Liver (tissue), 9 donors: ENCODE measurements around the gene SASH1. TPM values are rescaled to one million over a fixed set of nuclear protein-coding genes. Genes with fewer than 3 reads are reported as not detected.

Experiments used
- DNase-seq: peaks from one replicate; pipeline ENCODE4 v3.0.0-alpha.2; 2017; ENCODE audit warnings: low spot score
- H3K27ac ChIP-seq, 2 donors: one replicate each; pipeline ENCODE4 v1.7.0; 2013; ENCODE audit warnings: inconsistent platforms in 2 of 2, low read length in 2 of 2, control low read depth in 1 of 2, low read depth in 1 of 2, mild to moderate bottlenecking in 1 of 2
- H3K27me3 ChIP-seq, 4 donors: one replicate each; pipeline versions ENCODE4 v1.6.1 to v1.7.0; 2013; ENCODE audit warnings: low read length in 3 of 4, inconsistent platforms in 1 of 4, mild to moderate bottlenecking in 1 of 4, moderate library complexity in 1 of 4; ENCODE audit not compliant: control insufficient read depth in 4 of 4, insufficient read depth in 4 of 4
- H3K36me3 ChIP-seq, 4 donors: one replicate each; pipeline versions ENCODE4 v1.6.1 to v1.7.0; 2013; ENCODE audit warnings: low read length in 3 of 4, mild to moderate bottlenecking in 3 of 4, low read depth in 1 of 4, moderate library complexity in 1 of 4; ENCODE audit not compliant: control insufficient read depth in 4 of 4, insufficient read depth in 3 of 4
- H3K4me1 ChIP-seq, 4 donors: one replicate each; pipeline versions ENCODE4 v1.6.1 to v1.7.0; 2013; ENCODE audit warnings: low read length in 3 of 4, mild to moderate bottlenecking in 3 of 4, moderate library complexity in 1 of 4; ENCODE audit not compliant: control insufficient read depth in 4 of 4, insufficient read depth in 4 of 4
- H3K4me3 ChIP-seq, 3 donors: one replicate each; pipeline versions ENCODE4 v1.6.1 to v1.7.0; 2013; ENCODE audit warnings: low read length in 3 of 3, control low read depth in 1 of 3, low read depth in 1 of 3, mild to moderate bottlenecking in 1 of 3
- H3K9ac ChIP-seq, 2 donors: one replicate each; pipeline ENCODE4 v1.7.0; 2013; ENCODE audit warnings: low read length in 2 of 2, mild to moderate bottlenecking in 2 of 2, moderate library complexity in 2 of 2, control low read depth in 1 of 2, low read depth in 1 of 2
- H3K9me3 ChIP-seq, 4 donors: one replicate each; pipeline versions ENCODE4 v1.6.1 to v1.7.0; 2013; ENCODE audit warnings: low read length in 3 of 4; ENCODE audit not compliant: control insufficient read depth in 4 of 4
- ATF3 ChIP-seq: IDR thresholded peaks from 2 replicates; pipeline ENCODE4 v1.6.1; 2016; ENCODE audit warnings: antibody characterized with exemption
- CTCF ChIP-seq: fragments of 150-350 bp; IDR thresholded peaks from 2 replicates; pipeline ENCODE4 v1.5.1; 2017; ENCODE audit warnings: improper control_type of control experiment, low read depth, low read length; ENCODE audit not compliant: missing input control
- EGR1 ChIP-seq, 2 donors: IDR thresholded peaks; 2 replicates each; pipeline ENCODE4 v1.6.1; 2016 to 2018; ENCODE audit warnings: antibody characterized with exemption in 2 of 2, low read depth in 2 of 2
- FOXA1 ChIP-seq: IDR thresholded peaks from 2 replicates; pipeline ENCODE4 v1.6.1; 2016; ENCODE audit warnings: antibody characterized with exemption
- FOXA2 ChIP-seq: IDR thresholded peaks from 2 replicates; pipeline ENCODE4 v1.6.1; 2016; ENCODE audit warnings: antibody characterized with exemption
- GABPA ChIP-seq, 2 donors: IDR thresholded peaks in 1 of 2; conservative IDR thresholded peaks in 1 of 2; 2 replicates each; pipeline ENCODE4 v1.6.1; 2016; ENCODE audit warnings: antibody characterized with exemption in 2 of 2, mild to moderate bottlenecking in 1 of 2, moderate library complexity in 1 of 2
- HNF4A ChIP-seq, 2 donors: conservative IDR thresholded peaks; 2 replicates each; pipeline ENCODE4 v1.6.1; 2016; ENCODE audit warnings: antibody characterized with exemption in 2 of 2, mild to moderate bottlenecking in 2 of 2
- HNF4G ChIP-seq: IDR thresholded peaks from 2 replicates; pipeline ENCODE4 v1.6.1; 2016; ENCODE audit warnings: antibody characterized with exemption
- JUND ChIP-seq, 2 donors: IDR thresholded peaks; 2 replicates each; pipeline ENCODE4 v1.6.1; 2016; ENCODE audit warnings: antibody characterized with exemption in 2 of 2
- MAX ChIP-seq: IDR thresholded peaks from 2 replicates; pipeline ENCODE4 v1.6.1; 2016; ENCODE audit warnings: antibody characterized with exemption
- NR2F2 ChIP-seq: IDR thresholded peaks from 2 replicates; pipeline ENCODE4 v1.6.1; 2016; ENCODE audit warnings: antibody characterized with exemption
- RAD21 ChIP-seq, 2 donors: IDR thresholded peaks; 2 replicates each; pipeline ENCODE4 v1.6.1; 2016; ENCODE audit warnings: antibody characterized with exemption in 2 of 2, mild to moderate bottlenecking in 2 of 2
- REST ChIP-seq: IDR thresholded peaks from 2 replicates; pipeline ENCODE4 v1.6.1; 2016; ENCODE audit warnings: antibody characterized with exemption, mild to moderate bottlenecking
- RXRA ChIP-seq, 2 donors: IDR thresholded peaks; 2 replicates each; pipeline ENCODE4 v1.6.1; 2017 to 2018; ENCODE audit warnings: antibody characterized with exemption in 2 of 2, mild to moderate bottlenecking in 1 of 2
- SP1 ChIP-seq: IDR thresholded peaks from 2 replicates; pipeline ENCODE4 v1.6.1; 2018; ENCODE audit warnings: antibody characterized with exemption, mild to moderate bottlenecking
- TAF1 ChIP-seq: conservative IDR thresholded peaks from 2 replicates; pipeline ENCODE4 v1.6.1; 2016; ENCODE audit warnings: antibody characterized with exemption, mild to moderate bottlenecking
- YY1 ChIP-seq: IDR thresholded peaks from 2 replicates; pipeline ENCODE4 v1.6.1; 2016; ENCODE audit warnings: antibody characterized with exemption, mild to moderate bottlenecking
- ZBTB33 ChIP-seq: IDR thresholded peaks from 2 replicates; pipeline ENCODE4 v1.6.1; 2016; ENCODE audit warnings: antibody characterized with exemption
- WGBS: extraction: QIAGEN DNeasy Blood & Tissue Kit; methylation state at CpG from one replicate; pipeline ENCODE4 v1.1.7; 2013; 5-methylcytosine and 5-hydroxymethylcytosine counted together
- polyA plus RNA-seq, 2 donors: library from polyadenylated mRNA; stranded (reverse) in 1 of 2; unstranded in 1 of 2; fragments of 200-250 nt in 1 of 2; fragments of >200 nt in 1 of 2; fragmentation: Nextera tagmentation in 1 of 2; extraction: Ambion mirVana in 1 of 2; gene quantifications; one replicate each; pipeline versions ENCODE4 v1.2.1 to v1.2.3, GENCODE V29; 2013 to 2015
- total RNA-seq, 2 donors: library from RNA; depleted of rRNA; stranded (reverse); fragments of >200 nt; gene quantifications; one replicate each; pipeline ENCODE4 v1.2.3, GENCODE V29; 2014
- donor health status: healthy.
- donor health status: healthy.
- donor health status: healthy.
- donor health status: healthy.
- donor health status: healthy.

Gene SASH1
- total and polyA plus RNA-seq, 4 donors, result 3.5 to 16.4 (median 7.6) TPM

- Histone ChIP-seq H3K4me3 (no peak overlapping the region), H3K9me3 (no peaks in the 10 kb centered on the region), H3K4me1 (peaks cover 0 to 6% (median 1%) of the 10 kb centered on the region in 4 donors), H3K36me3 (no peaks in the 10 kb centered on the region), H3K27me3 (no peaks in the 10 kb centered on the region), H3K9ac (no peak overlapping the region), H3K27ac (no peak overlapping the region)
- WGBS, result 71% methylated on average over 9 of the region's 9 CpGs
- TF ChIP-seq ZBTB33 (no peak), TAF1 (no peak), RAD21 (IDR thresholded peaks at IDR 0.05) (no peak), HNF4A (conservative IDR thresholded peaks at IDR 0.05) (no peak), RXRA (IDR thresholded peaks at IDR 0.05) (no peak), ATF3 (no peak), SP1 (no peak), NR2F2 (no peak), REST (no peak), FOXA2 (no peak), JUND (IDR thresholded peaks at IDR 0.05) (no peak), FOXA1 (no peak)
- no peak for DNase-seq
Measured at GRCh38 chr6:148426317-148426977, 83.8 kb downstream of the SASH1 start.

- Histone ChIP-seq H3K27me3 (no peaks in the 10 kb centered on the region), H3K27ac (no peak overlapping the region), H3K9ac (no peak overlapping the region), H3K9me3 (no peaks in the 10 kb centered on the region), H3K4me1 (peaks cover 1 to 15% (median 5%) of the 10 kb centered on the region in 4 donors), H3K4me3 (no peak overlapping the region), H3K36me3 (no peaks in the 10 kb centered on the region)
- 81% methylated on average over 2 of the region's 2 CpGs for WGBS
- no peak for DNase-seq
- no peak for TF ChIP-seq FOXA2
- TF ChIP-seq CTCF, result no peak
- no peak for TF ChIP-seq HNF4A (conservative IDR thresholded peaks at IDR 0.05)
- TF ChIP-seq FOXA1, result no peak
- no peak for TF ChIP-seq TAF1
- TF ChIP-seq EGR1 (IDR thresholded peaks at IDR 0.05; ENCODE audit: low read depth in 2 of 2), result no peak
- no peak for TF ChIP-seq GABPA (IDR thresholded peaks at IDR 0.05 in 1 of 2, conservative IDR thresholded peaks at IDR 0.05 in 1 of 2)
- no peak for TF ChIP-seq MAX
- no peak for TF ChIP-seq REST
- no peak for TF ChIP-seq RXRA (IDR thresholded peaks at IDR 0.05)
- TF ChIP-seq RAD21 (IDR thresholded peaks at IDR 0.05), result no peak
- no peak for TF ChIP-seq JUND (IDR thresholded peaks at IDR 0.05)
- TF ChIP-seq YY1, result no peak
- TF ChIP-seq NR2F2, result no peak
- no peak for TF ChIP-seq HNF4G
Measured at GRCh38 chr6:148427333-148427732, 84.7 kb downstream of the SASH1 start.
